Activated naive CD4-positive, alpha-beta T cell treated with anti-CD3 and anti-CD28 coated beads, Interleukin-2, amount 10 ng/mL, durations not matched to agents 7 days and 5 days (primary cell): ENCODE data around the gene LRP10.

Experiments
- CTCF ChIA-PET: fragments of 350-600 bp; sonication (Branson Sonifier 250); formaldehyde crosslinking; loops from one replicate; lab custom pipeline; 2021; ENCODE audit warnings: antibody characterized with exemption; lab: Charles Lee
- DNase-seq: peaks from one replicate; pipeline ENCODE4 v3.0.0-alpha.2; 2020
- H3K27ac Mint-ChIP-seq: one replicate; pipeline ENCODE4 v1.8.0; 2021; ENCODE audit warnings: mild to moderate bottlenecking, moderate library complexity, mixed read lengths
- H3K27me3 Mint-ChIP-seq: one replicate; pipeline ENCODE4 v1.8.0; 2021; ENCODE audit warnings: mild to moderate bottlenecking, mixed read lengths
- H3K36me3 Mint-ChIP-seq: one replicate; pipeline ENCODE4 v1.8.0; 2021; ENCODE audit warnings: mixed read lengths
- H3K4me1 Mint-ChIP-seq: one replicate; pipeline ENCODE4 v1.8.0; 2021; ENCODE audit warnings: mixed read lengths
- H3K4me3 Mint-ChIP-seq: one replicate; pipeline ENCODE4 v1.8.0; 2021; ENCODE audit warnings: mild to moderate bottlenecking, moderate library complexity, mixed read lengths
- H3K9me3 Mint-ChIP-seq: one replicate; pipeline ENCODE4 v1.8.0; 2021; ENCODE audit warnings: mixed read lengths

The LRP10 gene

GRCh38 chr14:22895402-22895801, 23.9 kb downstream of the LRP10 start:
- H3K27ac Mint-ChIP-seq, result no peak overlapping the region

DNA sequence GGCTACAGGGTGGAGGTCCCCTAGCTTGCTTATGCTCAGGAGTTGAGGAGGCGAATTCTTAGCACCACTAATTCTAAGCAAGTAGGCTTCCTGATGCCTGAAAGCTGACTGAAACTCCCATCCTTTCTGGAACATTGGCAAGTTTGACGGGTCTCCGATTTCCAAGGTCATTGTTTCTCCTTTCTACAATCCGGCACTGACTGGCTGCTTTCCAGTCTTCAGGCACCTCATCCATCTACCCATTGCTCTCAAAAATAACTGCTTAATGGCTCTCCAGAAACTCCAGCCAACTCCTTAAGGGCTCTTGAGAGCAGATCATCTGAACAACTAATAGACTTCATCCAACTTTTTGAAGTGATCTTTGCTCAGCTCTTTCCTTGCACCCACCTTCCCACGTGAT, 24.8 kb downstream of the LRP10 start:
- Mint-ChIP-seq H3K27me3 (no peaks in the 10 kb centered on the region), H3K36me3 (peaks cover 17% of the 10 kb centered on the region), H3K4me3 (no peak overlapping the region), H3K4me1 (peaks cover 13% of the 10 kb centered on the region), H3K9me3 (no peaks in the 10 kb centered on the region), H3K27ac (no peak overlapping the region)
- CTCF ChIA-PET, result interaction anchor here (0.6 to 2.7 kb wide), 7 partner anchors 10 to 326 kb away, joined by 3 to 20 read pairs (median 3); partner anchors contain the start of gene LRP10
- DNase-seq, result no peak

More at GRCh38 chr14:22895402-22895801, 23.9 kb downstream of the LRP10 start:
- no peak overlapping the region for H3K4me3 Mint-ChIP-seq
- H3K27me3 Mint-ChIP-seq, result no peaks in the 10 kb centered on the region
- H3K36me3 Mint-ChIP-seq, result peaks cover 9% of the 10 kb centered on the region
- CTCF ChIA-PET, result interaction anchor here (0.7 to 2.7 kb wide), 4 partner anchors 9 to 76 kb away, joined by 3 to 20 read pairs (median 6); partner anchors contain the start of gene LRP10
- peaks cover 6% of the 10 kb centered on the region for H3K4me1 Mint-ChIP-seq
- H3K9me3 Mint-ChIP-seq, result no peaks in the 10 kb centered on the region
- DNase-seq, result no peak

GRCh38 chr14:22896760-22897159, 25.2 kb downstream of the LRP10 start:
- no peak overlapping the region for H3K4me3 Mint-ChIP-seq
- H3K4me1 Mint-ChIP-seq, result peaks cover 16% of the 10 kb centered on the region
- DNase-seq, result no peak
- CTCF ChIA-PET, result interaction anchor here (0.6 to 2.7 kb wide), 7 partner anchors 10 to 326 kb away, joined by 3 to 20 read pairs (median 3); partner anchors contain the start of gene LRP10
- H3K27me3 Mint-ChIP-seq, result no peaks in the 10 kb centered on the region
- H3K36me3 Mint-ChIP-seq, result peaks cover 21% of the 10 kb centered on the region
- no peak overlapping the region for H3K27ac Mint-ChIP-seq
- H3K9me3 Mint-ChIP-seq, result no peaks in the 10 kb centered on the region

- Mint-ChIP-seq H3K4me3 (no peak overlapping the region), H3K4me1 (peaks cover 19% of the 10 kb centered on the region), H3K27me3 (no peaks in the 10 kb centered on the region), H3K27ac (no peak overlapping the region), H3K36me3 (peaks cover 25% of the 10 kb centered on the region), H3K9me3 (no peaks in the 10 kb centered on the region)
- CTCF ChIA-PET, result interaction anchor here (1.0 to 6.9 kb wide), 5 partner anchors 11 to 327 kb away, joined by 3 to 51 read pairs (median 5); partner anchors contain the start of gene LRP10
- DNase-seq, result no peak
Observed at GRCh38 chr14:22897357-22897756, 25.8 kb downstream of the LRP10 start.

DNA sequence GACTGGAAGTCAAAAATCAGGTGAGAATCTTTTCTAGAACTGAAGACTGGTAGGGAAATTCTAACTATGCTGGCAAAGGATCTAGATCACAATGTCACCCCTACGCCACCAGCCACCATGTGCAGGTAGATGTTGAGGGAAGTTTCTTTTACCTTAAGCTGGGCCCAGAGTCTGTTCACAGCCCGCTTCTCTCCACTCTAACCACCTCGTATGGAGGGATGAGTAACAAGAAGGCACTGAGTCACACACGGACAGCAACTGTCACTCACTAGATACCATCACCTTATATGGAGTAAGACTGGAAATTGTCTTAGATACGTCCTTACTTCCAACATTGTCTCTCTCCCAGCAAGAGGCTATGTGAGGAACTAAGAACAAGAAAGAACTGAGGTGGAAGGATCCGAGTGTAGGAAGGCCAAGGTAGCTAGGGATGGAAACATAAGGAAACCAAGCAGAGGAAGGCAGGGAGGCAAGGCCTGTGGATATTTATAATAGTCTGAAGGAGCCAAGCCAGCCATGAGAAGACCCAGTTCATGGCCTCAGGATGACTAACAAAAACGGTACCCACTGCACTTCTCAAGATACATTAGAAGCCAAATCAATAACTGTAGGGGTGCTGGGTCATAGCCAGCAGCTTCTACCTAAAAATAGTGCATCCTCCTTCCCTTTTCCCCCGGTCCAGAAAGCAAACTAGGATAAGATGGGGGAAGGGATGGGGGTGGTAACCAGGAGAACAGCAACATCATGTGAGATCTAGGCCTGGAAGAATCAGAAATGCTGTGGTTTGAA, 27.0 kb downstream of the LRP10 start:
- DNase-seq, result no peak
- Mint-ChIP-seq H3K4me1 (peaks cover 19% of the 10 kb centered on the region), H3K4me3 (no peak overlapping the region), H3K36me3 (peaks cover 27% of the 10 kb centered on the region), H3K27ac (no peak overlapping the region), H3K9me3 (no peaks in the 10 kb centered on the region), H3K27me3 (no peaks in the 10 kb centered on the region)
- CTCF ChIA-PET, result interaction anchor here (1.2 to 6.9 kb wide), 7 partner anchors 11 to 328 kb away, joined by 5 to 55 read pairs (median 16); partner anchors contain the start of genes LRP10 and REM2

- Mint-ChIP-seq H3K4me3 (no peak overlapping the region), H3K36me3 (peaks cover 42% of the 10 kb centered on the region), H3K27ac (no peak overlapping the region), H3K4me1 (peaks cover 19% of the 10 kb centered on the region), H3K9me3 (no peaks in the 10 kb centered on the region), H3K27me3 (no peaks in the 10 kb centered on the region)
- DNase-seq, result peak; percentile 65
- CTCF ChIA-PET, result interaction anchor here (0.7 to 6.9 kb wide), 14 partner anchors 10 to 330 kb away, joined by 3 to 55 read pairs (median 8); partner anchors contain the start of genes LRP10 and REM2
Observed at GRCh38 chr14:22900081-22900799, 28.7 kb downstream of the LRP10 start.

- Mint-ChIP-seq H3K9me3 (no peaks in the 10 kb centered on the region), H3K36me3 (peaks cover 54% of the 10 kb centered on the region), H3K4me3 (no peak overlapping the region), H3K27me3 (no peaks in the 10 kb centered on the region), H3K4me1 (peaks cover 19% of the 10 kb centered on the region), H3K27ac (no peak overlapping the region)
- DNase-seq, result no peak
- CTCF ChIA-PET, result interaction anchor here (0.8 to 6.9 kb wide), 9 partner anchors 9 to 332 kb away, joined by 3 to 55 read pairs (median 6); partner anchors contain the start of gene LRP10
Observed at GRCh38 chr14:22901799-22902198, 30.3 kb downstream of the LRP10 start.

- Mint-ChIP-seq H3K27ac (no peak overlapping the region), H3K36me3 (peaks cover 52% of the 10 kb centered on the region), H3K27me3 (no peaks in the 10 kb centered on the region), H3K4me3 (no peak overlapping the region), H3K9me3 (no peaks in the 10 kb centered on the region), H3K4me1 (peaks cover 17% of the 10 kb centered on the region)
- DNase-seq, result no peak
- CTCF ChIA-PET, result interaction anchor here (1.1 to 6.9 kb wide), 2 partner anchors 13 to 50 kb away, joined by 3 to 51 read pairs; no protein-coding TSS in a partner anchor
Observed at GRCh38 chr14:22903742-22904087, 32.2 kb downstream of the LRP10 start.

- Mint-ChIP-seq H3K27me3 (no peaks in the 10 kb centered on the region), H3K4me1 (peaks cover 19% of the 10 kb centered on the region), H3K36me3 (peaks cover 58% of the 10 kb centered on the region), H3K9me3 (no peaks in the 10 kb centered on the region), H3K27ac (no peak overlapping the region), H3K4me3 (no peak overlapping the region)
- DNase-seq, result no peak
- CTCF ChIA-PET, result interaction anchor here (1.6 kb wide), 1 partner anchor 33 kb away, joined by 4 read pairs; no protein-coding TSS in a partner anchor
Observed at GRCh38 chr14:22905627-22906026, 34.1 kb downstream of the LRP10 start.

GRCh38 chr14:22906073-22906472, 34.5 kb downstream of the LRP10 start:
- Mint-ChIP-seq H3K4me1 (peaks cover 14% of the 10 kb centered on the region), H3K27ac (no peak overlapping the region), H3K27me3 (no peaks in the 10 kb centered on the region), H3K9me3 (no peaks in the 10 kb centered on the region), H3K36me3 (peaks cover 58% of the 10 kb centered on the region), H3K4me3 (no peak overlapping the region)
- no peak for DNase-seq
- CTCF ChIA-PET, result interaction anchor here (1.6 kb wide), 1 partner anchor 33 kb away, joined by 4 read pairs; no protein-coding TSS in a partner anchor

DNA sequence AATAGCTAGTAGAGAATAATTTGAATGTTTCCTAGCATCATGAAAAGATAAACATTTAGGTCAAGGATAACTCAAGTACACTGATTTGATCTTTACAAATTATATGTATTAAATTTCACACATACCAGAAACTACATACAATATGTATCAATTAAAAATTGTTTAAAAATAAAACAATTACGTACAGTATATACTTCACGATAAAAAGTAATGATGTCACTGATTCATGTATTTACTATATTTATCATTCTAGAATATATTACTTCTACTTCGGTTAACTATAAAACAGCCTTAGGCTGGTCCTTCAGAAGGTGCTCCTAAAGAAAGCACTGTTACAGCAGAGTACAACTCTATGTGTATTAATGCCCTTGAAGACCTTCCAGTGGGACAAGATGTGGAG, 35.9 kb downstream of the LRP10 start:
- CTCF ChIA-PET, result interaction anchor here (1.1 to 1.7 kb wide), 2 partner anchors 9 to 23 kb away, joined by 3 to 9 read pairs; no protein-coding TSS in a partner anchor
- H3K27ac Mint-ChIP-seq, result no peak overlapping the region

DNA sequence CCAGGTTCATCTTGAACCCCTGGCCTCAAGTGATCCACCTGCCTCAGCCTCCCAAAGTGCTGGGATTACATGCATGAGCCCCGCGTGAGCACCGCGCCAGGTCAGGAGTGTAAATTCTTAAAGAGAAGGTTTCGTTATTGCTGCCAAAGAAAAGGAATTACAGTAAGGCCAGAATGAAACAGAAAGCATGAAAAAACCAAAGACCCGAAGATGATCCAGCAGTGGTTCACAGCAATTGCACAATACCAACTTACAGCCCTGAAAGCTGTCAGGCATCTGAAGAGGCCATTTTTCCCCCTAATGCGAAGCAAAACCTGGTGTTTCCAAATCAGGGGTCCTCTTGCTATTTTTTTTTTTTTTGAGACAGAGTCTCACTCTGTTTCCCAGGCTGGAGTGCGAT, 37.1 kb downstream of the LRP10 start:
- H3K36me3 Mint-ChIP-seq, result peaks cover 57% of the 10 kb centered on the region
- CTCF ChIA-PET, result interaction anchor here (1.1 to 1.7 kb wide), 2 partner anchors 8 to 22 kb away, joined by 3 to 9 read pairs; no protein-coding TSS in a partner anchor
- no peaks in the 10 kb centered on the region for H3K9me3 Mint-ChIP-seq
- peaks cover 12% of the 10 kb centered on the region for H3K4me1 Mint-ChIP-seq
- no peaks in the 10 kb centered on the region for H3K27me3 Mint-ChIP-seq
- H3K4me3 Mint-ChIP-seq, result no peak overlapping the region
- no peak overlapping the region for H3K27ac Mint-ChIP-seq
- no peak for DNase-seq

More for the DNA sequence above, 35.9 kb downstream of the LRP10 start:
- H3K4me1 Mint-ChIP-seq, result peaks cover 10% of the 10 kb centered on the region
- H3K27me3 Mint-ChIP-seq, result no peaks in the 10 kb centered on the region
- no peak for DNase-seq
- H3K36me3 Mint-ChIP-seq, result peaks cover 56% of the 10 kb centered on the region
- no peaks in the 10 kb centered on the region for H3K9me3 Mint-ChIP-seq
- H3K4me3 Mint-ChIP-seq, result no peak overlapping the region

GRCh38 chr14:22910916-22911315, 39.4 kb downstream of the LRP10 start:
- Mint-ChIP-seq H3K27ac (no peak overlapping the region), H3K4me1 (peaks cover 18% of the 10 kb centered on the region), H3K27me3 (no peaks in the 10 kb centered on the region), H3K4me3 (no peak overlapping the region), H3K36me3 (peaks cover 46% of the 10 kb centered on the region), H3K9me3 (no peaks in the 10 kb centered on the region)
- no peak for DNase-seq
- CTCF ChIA-PET, result interaction anchor here (1.5 to 1.6 kb wide), 2 partner anchors 9 to 10 kb away, joined by 3 to 4 read pairs; no protein-coding TSS in a partner anchor
